ENCODE data around the gene C2orf68.

The C2orf68 gene

GRCh38 chr2:85631316-85631715, 19.4 kb upstream of the C2orf68 start (continued):
- no peak for TF ChIP-seq GLI4 (tag by site-specific recombination; IDR thresholded peaks at IDR 0.05)
- no peak for TF ChIP-seq ZBTB10 (tag by site-specific recombination; IDR thresholded peaks at IDR 0.05)
- TF ChIP-seq PRDM2 (tag by site-specific recombination; IDR thresholded peaks at IDR 0.05; ENCODE audit: borderline replicate concordance): no peak

GRCh38 chr2:85628658-85629057, 16.8 kb upstream of the C2orf68 start:
- Histone ChIP-seq H3K9me3 (ENCODE audit: control insufficient read depth, insufficient read depth, low read depth, low read length) (no peaks in the 10 kb centered on the region), H3K4me3 (ENCODE audit: low read depth, low read length) (no peak overlapping the region), H3K27ac (ENCODE audit: extremely low read depth, low read depth, low read length) (no peak overlapping the region), H3K36me3 (ENCODE audit: control insufficient read depth in 2 of 2, insufficient read depth in 1 of 2, low read length in 2 of 2) (peaks cover 92 to 97% of the 10 kb centered on the region in 2 experiments), H3K4me1 (ENCODE audit: control insufficient read depth, insufficient read depth, low read length) (no peaks in the 10 kb centered on the region)
- POLR2A ChIA-PET: interaction anchor here (0.7 to 1.2 kb wide), 2 partner anchors 13 to 1161 kb away, joined by 3 read pairs; partner anchors contain the start of gene USP39
- TF ChIP-seq ZFP37 (tag by site-specific recombination; IDR thresholded peaks at IDR 0.05): no peak
- TF ChIP-seq MYNN (tag by site-specific recombination; IDR thresholded peaks at IDR 0.05; ENCODE audit: borderline replicate concordance): no peak
- TF ChIP-seq ZNF837 (tag by site-specific recombination; IDR thresholded peaks at IDR 0.05): no peak
- no peak for TF ChIP-seq ZNF747 (tag by site-specific recombination; IDR thresholded peaks at IDR 0.05)
- TF ChIP-seq KLF17 (tag by site-specific recombination; IDR thresholded peaks at IDR 0.05): no peak
- no peak for TF ChIP-seq ZBTB26 (tag by site-specific recombination; optimal IDR thresholded peaks at IDR 0.05)
- no peak for TF ChIP-seq ZNF112 (tag by site-specific recombination; IDR thresholded peaks at IDR 0.05)
- CTCF ChIA-PET: interaction anchor here (3.6 kb wide), 1 partner anchor 8 kb away, joined by 29 read pairs; no protein-coding TSS in a partner anchor

GRCh38 chr2:85623991-85624390, 12.1 kb upstream of the C2orf68 start:
- H3K27ac ChIP-seq (ENCODE audit: extremely low read depth, low read depth, low read length): no peak overlapping the region
- H3K36me3 ChIP-seq (ENCODE audit: control insufficient read depth in 2 of 2, insufficient read depth in 1 of 2, low read length in 2 of 2): peaks cover 86 to 89% of the 10 kb centered on the region in 2 experiments
- H3K4me1 ChIP-seq (ENCODE audit: control insufficient read depth, insufficient read depth, low read length): no peaks in the 10 kb centered on the region
- no peak overlapping the region for H3K4me3 ChIP-seq (ENCODE audit: low read depth, low read length)
- H3K9me3 ChIP-seq (ENCODE audit: control insufficient read depth, insufficient read depth, low read depth, low read length): no peaks in the 10 kb centered on the region
- ChIA-PET POLR2A (no interaction called here), CTCF (interaction anchor here (0.7 kb wide), 1 partner anchor 102 kb away, joined by 3 read pairs; no protein-coding TSS in a partner anchor)
- no peak for TF ChIP-seq ZNF121 (tag by site-specific recombination; IDR thresholded peaks at IDR 0.05)
- no peak for TF ChIP-seq BCL11A (tag by site-specific recombination; IDR thresholded peaks at IDR 0.05; ENCODE audit: low read depth)
- TF ChIP-seq KLF10 (tag by site-specific recombination; IDR thresholded peaks at IDR 0.05): no peak
- no peak for TF ChIP-seq ZNF776 (tag by site-specific recombination; IDR thresholded peaks at IDR 0.05; ENCODE audit: borderline replicate concordance)
- TF ChIP-seq ZNF704 (tag by site-specific recombination; IDR thresholded peaks at IDR 0.05): no peak
- TF ChIP-seq KLF16 (tag by site-specific recombination; IDR thresholded peaks at IDR 0.05): no peak
- no peak for TF ChIP-seq HIC1 (tag by site-specific recombination; IDR thresholded peaks at IDR 0.05)

Measured in HEK293 (cell line).